CD4-positive, alpha-beta T cell treated with Interleukin-6 at 100 ng/mL for 8 hours (primary cell): Measurements from ENCODE around the gene IQSEC1.

Experiments
- DNase-seq: peaks from one replicate; pipeline ENCODE4 v3.0.0-alpha.2; 2020; ENCODE audit warnings: mixed read lengths, low spot score

IQSEC1 gene

DNA sequence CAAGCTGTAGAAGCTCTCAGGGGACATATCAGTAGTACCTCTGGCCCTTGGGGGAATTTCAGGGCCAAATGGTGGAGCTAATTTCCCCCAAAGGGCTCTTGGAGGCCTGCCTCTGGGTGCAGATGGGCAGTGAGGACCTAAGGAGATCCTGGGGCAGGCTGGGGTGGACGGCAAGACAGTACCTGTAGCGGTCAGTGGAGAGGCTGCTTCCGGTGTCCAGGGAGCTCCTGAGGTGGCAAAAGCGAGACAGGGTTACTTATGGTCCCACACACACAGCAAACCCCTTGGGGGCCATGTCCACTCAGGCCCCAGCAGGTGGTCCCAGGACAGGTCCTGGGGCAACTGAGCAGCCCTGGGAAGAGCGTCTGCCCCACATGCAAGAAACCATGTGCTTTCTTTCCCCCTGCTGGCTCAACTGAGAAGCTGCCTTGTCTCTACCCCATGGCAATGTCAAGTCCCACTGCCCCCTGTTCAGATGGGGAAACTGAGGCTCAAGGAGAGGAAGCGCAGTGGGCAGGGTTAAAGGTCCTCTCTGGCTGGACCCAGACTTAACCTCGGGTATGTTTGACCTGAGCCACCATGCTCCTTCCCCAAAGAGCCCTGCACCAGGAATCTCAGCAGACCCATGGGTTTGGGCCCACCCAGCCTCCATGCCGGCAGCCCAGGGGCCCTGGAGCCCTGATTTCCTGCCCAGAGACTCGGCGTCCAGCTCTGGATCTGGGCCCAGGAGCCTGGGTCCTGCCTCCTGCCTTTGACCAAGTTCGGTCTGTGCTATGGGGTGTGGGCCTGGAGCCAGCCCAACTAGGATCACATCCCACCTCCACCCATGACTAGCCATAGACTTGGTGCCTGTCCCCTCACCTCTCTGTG, 25.7 kb downstream of the IQSEC1 start:
- no peak for DNase-seq

DNA sequence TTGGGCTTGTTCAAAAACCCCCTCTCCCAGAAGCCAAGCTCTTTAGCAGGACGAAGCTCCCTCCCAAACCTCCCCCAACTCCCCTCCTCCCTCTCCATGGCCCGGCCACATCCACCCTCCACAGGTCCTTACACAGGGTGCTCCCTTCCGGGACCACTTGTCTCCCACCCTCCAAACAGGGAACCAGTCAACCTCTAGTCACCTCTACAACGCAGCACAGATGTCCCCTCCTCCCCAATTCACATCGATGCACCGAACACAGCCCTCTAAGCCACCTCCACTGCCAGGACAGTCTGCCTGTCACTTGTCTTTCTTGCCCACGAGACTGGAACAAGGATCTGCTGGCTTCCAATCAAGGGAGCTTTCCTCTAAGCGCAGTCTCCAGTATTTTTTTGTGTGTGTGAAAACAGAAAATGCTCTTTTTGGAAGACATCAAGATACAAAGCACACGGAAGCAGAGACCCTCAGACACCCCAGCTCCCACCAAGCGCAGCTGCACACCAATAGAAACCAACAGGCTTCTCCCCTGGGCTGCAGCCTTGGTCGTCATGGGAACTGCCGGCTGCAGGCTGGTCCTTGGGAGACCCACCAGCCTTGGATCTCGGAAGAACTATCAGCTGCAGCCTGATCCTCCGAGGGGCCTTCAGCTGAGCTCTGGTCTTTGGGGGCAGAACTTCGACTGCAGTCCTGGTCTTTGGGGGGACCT, 26.5 kb downstream of the IQSEC1 start:
- DNase-seq = no peak

DNA sequence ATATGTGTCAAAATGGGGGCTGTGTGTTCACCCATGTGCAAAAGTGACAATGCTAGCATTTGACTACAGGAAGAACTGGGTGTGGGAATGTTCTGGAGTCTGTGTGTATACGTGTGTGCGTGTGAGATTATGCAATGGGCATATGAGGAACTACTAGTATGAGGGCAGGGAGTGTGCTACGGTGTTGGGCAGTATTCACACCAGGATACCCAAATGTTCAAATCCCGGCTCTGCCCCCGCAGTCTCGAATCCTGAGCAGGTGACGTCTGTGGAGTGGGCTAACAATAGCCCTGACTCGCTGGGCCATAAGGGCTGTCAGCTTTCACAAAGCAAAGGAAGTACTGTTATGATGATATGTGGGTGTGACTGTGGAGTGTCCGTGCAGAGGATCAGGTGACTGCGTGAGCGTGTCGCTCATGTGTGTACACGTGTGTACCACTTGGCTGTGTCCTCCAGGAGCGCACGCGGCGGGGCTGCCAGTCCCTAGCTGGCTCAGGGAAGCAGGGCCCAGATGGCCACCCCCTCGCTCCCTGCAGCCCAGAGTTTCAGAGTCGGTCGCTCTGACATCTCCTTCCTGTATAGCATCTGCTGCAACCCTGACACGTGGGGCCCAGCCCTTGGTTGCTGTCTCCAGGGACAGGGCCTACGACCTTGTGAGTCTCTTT, 27.2 kb downstream of the IQSEC1 start:
- no peak for DNase-seq

DNA sequence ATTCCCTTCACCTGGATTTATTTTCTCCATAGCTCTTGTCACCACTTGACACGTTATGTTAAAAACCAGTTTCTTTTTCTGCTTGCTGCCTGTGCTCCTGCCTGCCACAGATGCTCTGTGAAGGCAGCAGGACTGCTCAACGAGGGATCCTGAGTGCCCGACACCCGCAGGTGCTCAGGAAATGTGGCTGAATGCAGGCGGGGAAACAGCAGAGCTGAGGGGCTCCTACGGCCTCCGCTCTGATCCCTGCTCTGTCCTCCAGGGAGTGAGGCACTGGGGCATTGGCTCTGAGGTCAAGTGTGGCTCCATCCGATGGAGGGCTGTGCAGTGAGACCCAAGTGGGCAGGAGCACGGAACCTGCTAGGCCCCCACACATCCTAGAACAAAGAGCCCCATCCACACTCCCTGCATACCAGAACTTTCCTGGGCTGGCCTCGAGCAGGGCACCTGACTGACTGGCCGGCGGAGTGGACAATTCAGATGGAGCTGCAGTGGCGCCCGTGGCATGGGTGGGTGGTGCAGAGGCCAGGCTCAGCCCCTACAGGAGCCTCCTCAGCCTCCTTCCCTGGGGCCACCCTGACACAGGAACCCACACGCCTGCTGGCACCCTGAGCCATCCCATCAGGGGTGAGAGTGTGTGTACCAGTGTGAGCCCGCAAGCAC, 27.9 kb downstream of the IQSEC1 start:
- no peak for DNase-seq

DNA sequence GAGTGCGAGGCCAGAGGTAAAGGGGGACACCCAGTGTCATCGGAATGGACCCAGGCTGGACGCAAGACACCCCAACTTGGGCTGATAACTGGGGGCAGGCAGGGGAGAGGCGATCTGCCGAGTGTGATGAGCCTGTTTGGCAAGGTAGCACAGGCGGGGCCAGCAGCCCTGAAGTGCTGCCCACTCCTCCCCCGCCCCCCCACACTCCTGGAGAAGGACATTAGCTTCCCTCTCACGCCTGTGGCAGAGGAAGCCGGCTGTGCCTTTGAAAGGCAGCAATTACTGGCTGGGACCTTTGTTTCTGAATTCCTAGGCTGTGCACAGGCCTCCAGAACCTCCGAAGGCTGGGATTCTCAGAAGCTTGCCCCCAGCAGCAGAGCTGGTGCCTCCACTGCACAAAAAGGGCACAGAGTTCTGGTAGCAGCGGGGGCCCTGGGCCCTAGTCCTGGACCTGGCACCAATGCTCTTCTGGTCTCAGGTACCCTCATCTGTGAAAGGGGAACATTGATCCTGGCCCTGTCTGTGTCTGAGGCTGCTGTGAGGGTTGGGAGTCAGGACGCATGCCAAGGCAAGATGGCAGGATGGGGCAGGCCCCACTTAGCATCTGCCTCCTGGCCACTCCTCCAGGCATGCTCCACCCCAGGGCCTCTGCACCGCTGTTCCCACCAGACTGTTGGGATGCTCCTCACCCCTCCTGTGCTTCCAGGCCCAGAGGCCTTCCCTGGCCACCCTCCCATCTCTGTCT, 28.6 kb downstream of the IQSEC1 start:
- no peak for DNase-seq

DNA sequence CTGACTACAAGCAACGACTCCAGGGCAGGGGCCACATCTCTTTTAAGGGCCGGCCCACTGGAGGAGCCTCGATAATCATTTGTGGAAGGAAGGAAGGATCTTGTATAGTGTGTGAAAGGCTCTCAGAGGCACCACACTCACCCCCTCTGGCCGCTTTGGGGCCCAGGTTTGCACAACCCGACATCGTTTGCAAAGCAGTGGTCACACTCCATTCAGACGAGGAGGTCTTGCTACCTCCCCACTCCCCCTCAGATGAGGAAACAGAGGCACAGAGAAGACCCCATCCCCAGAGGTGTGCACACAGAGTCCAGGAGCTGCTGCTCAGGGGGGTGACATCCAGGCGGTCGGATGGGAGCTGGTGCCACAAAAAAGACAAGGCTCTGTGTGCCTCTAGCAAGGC, 29.6 kb downstream of the IQSEC1 start:
- no peak for DNase-seq

DNA sequence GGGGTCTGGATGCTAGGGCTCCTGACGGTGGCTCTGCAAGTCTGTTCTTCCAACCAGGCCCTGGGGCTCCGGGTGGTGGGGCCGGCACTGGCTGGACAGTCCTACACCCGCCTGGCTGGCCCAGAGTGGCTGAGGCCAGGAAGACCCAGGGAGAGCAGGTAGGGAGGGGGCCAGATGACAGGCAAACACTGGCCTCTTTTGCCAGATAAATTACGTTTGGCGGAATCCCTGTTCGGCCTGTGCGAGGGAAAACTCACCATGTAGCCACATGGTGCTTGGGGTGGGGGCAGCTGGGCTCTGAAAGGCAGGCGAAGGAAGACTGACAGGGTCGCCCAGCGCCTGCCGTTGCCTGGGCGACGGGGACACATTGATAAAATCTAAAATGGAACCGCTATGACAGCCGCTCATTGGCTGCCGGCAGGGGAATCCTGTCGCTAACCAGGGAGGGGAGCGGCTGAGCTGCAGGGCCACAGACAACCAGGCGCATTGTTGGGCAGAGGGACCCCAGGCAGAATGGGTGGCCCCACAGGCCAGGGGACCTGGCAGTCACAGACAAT, 30.4 kb downstream of the IQSEC1 start:
- no peak for DNase-seq

DNA sequence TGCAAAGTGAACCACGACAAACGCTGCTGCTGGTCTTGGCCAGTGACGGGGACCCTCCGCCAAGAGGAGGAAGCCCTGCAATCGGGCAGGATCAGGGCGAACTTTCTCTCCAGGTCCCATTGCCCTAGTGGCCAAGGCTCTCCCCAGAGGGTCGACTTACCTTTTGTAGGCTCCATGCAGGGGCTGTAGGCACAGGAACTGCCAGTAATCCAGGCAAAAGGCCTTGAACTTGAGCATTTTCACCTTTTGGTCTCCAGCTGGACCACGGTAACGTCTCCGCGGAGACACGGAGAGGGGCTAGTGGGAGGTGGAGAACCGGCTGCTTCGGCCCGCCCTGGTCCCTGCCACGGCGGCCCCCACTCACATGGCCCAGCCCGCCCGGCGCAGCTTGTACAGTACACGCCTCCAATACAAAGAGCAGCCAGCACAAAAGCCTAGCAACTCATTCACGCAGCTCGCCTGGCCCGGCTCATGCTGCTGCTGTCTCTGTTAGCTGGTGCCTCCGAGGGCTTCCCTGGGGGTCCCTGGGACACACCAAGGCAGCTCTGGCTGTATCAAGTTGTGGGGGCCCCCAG, 31.0 kb downstream of the IQSEC1 start:
- no peak for DNase-seq

DNA sequence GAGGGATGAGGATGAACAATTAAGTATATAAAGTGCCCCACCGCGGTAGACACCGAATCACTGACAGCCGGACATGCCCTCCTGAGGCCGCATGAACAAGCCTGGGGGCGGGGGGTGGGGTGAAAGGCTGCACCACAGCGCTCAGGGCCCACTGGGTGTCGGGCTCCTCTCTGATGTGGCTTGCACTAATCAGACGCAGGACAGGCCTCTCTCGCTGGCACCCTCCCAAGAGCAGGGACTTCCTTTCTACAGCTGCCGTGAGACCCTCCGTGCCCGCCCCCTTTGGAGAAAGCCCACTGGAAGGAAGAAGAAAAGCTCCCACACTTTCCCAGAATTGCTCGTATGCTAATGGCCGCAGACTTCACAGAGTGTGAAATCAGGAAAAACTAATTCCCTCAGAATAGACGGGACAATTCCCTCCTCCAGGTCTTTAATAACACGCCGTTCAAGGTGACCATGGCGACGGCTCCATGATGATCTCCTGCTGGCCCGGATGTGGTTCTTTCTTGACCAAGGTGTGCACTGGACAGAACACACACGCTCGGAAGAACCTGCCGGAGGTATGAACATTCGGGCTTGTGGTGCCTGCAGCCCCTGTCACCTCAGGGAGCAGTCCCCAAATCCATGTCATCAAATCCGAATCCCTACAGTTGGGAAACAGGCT, 32.0 kb downstream of the IQSEC1 start:
- DNase-seq = no peak

DNA sequence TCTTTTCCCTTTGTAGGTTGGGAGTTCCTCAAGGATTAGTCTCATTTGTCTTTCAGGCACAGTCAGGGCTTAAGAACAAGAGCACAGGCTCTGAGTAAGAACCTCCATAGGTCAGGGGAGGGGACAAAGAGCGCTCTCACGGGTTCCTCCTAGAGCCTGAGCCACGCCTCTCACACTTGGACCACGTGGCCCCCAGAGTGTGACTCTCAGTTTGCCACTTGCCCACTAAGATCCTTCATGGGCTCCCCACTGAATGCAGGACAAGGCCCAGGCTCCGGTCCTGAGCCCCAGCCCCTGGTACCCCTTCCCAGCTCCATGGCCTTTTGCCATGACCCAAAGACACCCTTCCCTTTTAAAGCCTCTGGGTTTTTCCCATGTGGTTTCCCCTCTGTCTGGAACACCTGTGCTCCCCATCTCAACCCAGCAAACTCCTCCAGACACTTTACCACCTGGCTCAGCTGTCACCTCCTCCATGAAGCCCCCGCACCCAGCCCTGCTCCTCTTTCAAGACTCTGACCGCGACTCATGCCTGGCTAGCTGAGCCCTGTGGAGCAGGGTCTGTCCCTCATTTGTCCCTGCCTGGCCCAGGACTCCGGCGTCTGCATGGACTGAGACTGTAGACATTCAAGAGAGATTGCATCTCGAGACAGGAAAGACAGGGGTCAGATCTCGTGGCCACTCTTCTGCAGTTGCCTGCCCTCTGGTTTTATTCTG, 32.7 kb downstream of the IQSEC1 start:
- peak; percentile 12 for DNase-seq

DNA sequence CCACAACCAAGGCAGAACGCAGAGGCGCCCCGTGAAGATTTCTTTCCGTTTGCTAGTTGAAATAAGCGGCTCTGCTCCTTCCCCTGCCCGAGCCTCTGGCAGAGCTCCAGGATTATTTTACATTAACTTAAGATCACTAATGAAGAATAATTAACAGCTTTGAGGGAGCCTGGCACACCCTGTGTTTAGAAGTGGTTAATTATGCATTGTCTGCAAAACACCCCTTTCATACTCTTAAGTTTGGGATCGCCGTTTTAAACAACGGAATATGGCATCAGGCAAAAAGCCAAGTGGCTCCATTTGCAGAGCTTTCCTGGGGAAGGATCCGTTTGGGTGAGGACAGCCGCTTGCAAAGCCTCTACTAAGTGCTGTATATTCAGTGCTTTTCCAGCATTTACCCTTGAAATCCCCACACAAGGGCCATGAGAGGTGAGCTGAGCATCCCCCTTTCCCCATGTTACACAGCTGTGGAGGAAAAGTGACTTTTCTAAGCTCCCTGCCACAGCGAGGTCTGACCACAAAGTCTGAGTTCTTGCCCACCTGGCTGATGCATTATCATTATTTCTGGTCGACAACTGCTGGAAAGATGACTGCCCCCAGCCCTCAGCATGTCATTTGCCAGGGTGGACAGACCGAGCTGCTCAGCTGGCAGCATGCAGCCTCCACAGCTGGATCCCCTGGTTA, 33.9 kb downstream of the IQSEC1 start:
- DNase-seq = no peak

DNA sequence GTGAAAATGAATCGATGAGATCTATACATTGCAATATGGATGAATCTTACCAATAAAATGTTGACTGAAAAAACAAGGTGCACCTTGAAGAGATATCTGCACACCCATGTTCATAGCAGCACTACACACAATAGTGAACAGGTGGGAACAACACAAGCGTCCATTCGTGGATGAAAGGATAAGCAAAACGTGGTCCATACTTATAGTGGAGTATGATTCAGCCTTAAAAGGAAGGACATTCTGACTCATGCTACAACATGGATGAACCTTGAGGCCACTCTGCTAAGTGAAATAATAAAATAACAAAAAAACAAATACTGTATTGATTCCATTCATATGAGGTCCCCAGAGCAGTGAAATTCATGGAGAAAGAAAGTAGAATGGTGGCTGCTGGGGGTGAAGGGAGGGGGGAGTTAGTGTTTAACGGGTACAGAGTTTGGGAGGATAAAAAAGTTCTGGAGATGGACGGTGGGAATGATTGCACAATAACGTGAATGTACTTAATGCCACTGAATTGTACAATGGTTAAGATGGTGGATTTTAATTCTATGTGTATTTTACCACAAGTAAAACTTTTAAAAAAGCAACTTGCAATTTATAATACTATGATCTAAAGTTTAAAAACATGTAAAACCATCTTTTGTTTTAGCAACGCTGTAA, 35.6 kb downstream of the IQSEC1 start:
- DNase-seq = no peak

DNA sequence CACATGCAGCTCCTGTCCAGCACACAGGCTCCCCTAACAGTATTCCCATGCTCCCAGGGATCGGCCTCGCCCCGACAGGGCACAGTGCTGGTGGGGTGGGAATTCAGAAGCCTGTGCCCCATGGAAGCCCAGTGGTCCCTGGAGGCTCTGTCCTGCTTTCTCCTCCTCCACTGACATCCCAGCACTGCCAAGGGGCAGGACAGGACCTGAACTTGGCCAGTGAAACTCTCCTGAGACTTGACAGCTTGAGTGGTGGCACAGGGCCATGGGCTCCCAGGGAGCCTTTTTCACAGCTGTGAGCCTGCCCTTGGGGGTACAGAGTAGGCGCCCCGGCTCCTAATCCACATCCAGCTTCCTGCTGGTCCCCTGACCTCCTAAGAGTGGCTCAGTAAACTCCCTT, 38.4 kb downstream of the IQSEC1 start:
- DNase-seq = no peak

DNA sequence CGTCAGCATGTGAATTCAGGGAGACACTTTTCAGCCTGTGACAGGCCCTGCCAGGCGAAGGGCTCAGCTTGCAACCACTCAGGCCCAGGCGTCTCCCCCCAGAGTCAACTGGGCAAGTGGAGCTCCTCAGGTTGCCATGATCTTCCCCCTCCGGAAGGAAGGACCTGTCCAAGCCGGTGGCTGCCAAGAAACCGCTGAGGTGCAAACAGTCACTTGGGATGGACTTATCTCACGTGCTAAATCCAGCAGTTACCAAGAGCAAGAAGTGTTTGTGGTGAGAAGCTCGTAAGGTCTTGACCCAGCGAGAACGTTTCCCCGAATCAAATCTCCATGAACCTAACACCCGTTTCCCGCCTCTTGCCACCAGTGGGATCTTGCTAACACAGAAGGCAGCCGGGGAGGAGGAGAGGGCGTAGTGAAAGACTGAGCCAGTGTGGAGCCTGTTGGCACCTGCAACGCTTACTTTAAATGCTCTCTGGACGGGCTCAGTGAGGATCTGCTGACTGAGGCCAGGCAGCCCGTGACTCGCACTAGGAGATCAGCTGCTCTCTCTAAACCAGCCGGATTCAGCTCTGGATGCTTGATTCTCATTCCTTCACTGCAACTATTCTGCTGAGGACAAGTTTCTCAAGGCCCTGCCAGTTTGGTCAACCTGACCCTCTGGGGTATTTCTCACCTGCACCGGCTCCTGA, 39.0 kb downstream of the IQSEC1 start:
- DNase-seq = no peak

DNA sequence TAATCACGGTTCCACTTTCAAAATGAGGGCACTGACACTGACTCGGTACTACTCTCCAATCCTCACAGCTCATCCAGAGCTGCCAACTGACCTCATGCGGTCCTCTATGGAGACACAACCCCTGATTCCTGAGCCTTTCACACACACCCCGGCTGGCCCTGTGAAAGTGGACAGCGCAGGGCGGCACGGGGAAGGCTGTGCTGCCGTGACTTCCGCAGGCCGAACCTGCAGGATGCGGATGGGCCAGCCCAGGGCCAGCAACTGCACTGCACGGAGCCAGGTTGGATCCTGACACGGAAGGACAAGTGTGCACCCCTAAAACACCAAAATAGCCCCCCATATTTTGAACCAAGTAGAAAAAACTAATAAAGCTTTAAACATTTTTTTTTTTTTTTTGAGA, 41.0 kb downstream of the IQSEC1 start:
- no peak for DNase-seq

DNA sequence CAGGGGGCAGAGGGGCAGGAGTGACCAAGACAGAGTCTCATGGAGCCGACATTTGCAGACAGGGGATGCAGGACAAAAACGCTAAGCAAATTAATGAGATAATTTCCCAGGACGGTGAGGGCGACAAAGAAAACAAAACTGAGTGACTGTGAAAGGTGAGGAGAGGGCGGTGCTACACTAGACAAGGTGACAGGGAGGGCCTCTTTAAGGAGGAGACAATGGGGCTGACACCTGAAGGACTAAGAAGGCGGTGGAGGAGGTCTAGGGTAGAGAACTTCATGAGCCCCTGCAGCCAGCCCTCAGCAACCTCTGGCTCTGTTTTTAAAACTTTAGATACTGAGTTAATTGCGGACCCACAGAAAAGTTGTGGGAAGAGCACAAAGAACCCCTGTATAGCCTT, 41.6 kb downstream of the IQSEC1 start:
- DNase-seq = no peak

DNA sequence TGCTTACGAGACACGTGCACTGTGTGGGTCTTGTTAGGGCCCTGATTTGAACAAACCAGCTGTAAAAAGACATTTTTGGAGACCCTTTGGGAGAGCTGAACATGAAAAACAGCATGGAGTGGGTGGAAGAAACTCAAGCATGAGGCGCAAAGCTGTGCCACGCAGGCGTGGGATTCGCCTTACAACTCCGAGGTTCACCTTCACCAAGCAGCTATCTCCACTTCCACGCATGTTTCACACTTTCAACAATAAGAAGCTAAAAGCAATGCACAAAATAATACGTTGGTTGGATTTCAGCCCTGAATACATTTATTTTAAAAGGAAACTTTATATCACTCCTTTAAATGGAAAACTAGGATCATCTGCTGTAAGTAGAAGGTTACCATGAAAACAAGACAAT, 42.5 kb downstream of the IQSEC1 start:
- no peak for DNase-seq
